ENCODE results near the gene FIG4.
"Not testable (repeated sequence)": the region's sequence is repeated elsewhere in the genome, so short reads cannot be mapped to it uniquely, and the experiment has no call there.

GRCh38 chr6:109725250-109725649 lies 34.2 kb downstream of the FIG4 start:
- not testable (repeated sequence) for TF ChIP-seq HDGF (IDR thresholded peaks at IDR 0.05; ENCODE audit: borderline replicate concordance); ARNT (IDR thresholded peaks at IDR 0.05); SUZ12 (IDR thresholded peaks at IDR 0.05); BHLHE40 (IDR thresholded peaks at IDR 0.05; ENCODE audit: borderline replicate concordance); ZNF384 (IDR thresholded peaks at IDR 0.05); L3MBTL2 (conservative IDR thresholded peaks at IDR 0.05); CTBP1 (IDR thresholded peaks at IDR 0.05; ENCODE audit: borderline replicate concordance); FOXM1 (IDR thresholded peaks at IDR 0.05; ENCODE audit: borderline replicate concordance); ELF4 (IDR thresholded peaks at IDR 0.05); SP1 (IDR thresholded peaks at IDR 0.05)
